H1 (cell line): Measurements from ENCODE around the gene DVL1. TPM values are rescaled to one million over a fixed set of nuclear protein-coding genes. Genes with fewer than 3 reads are reported as not detected.

Experiments
- CTCF ChIA-PET: fragments of 300-600 bp; sonication (Branson Sonifier 250); formaldehyde crosslinking; loops from one replicate; lab custom pipeline; 2021; ENCODE audit not compliant: partially characterized antibody; lab: Charles Lee
- POLR2A ChIA-PET: fragments of 300-600 bp; sonication (Branson Sonifier 250); formaldehyde crosslinking; loops from one replicate; lab custom pipeline; 2021; ENCODE audit warnings: inconsistent platforms; ENCODE audit not compliant: partially characterized antibody; lab: Charles Lee
- DNase-seq, 2 experiments: peaks; one replicate each; pipeline versions ENCODE4 v3.0.0 to v3.0.0-alpha.2; 2010 to 2022; ENCODE audit warnings: low spot score in 2 of 2, low read depth in 1 of 2, mixed read lengths in 1 of 2
- FAIRE-seq: peaks from 2 replicates; lab custom pipeline; 2011; peaks lifted over from hg19 to GRCh38; lab: Jason Lieb, UNC
- H2AFZ ChIP-seq: 2 replicates; pipeline ENCODE4 v1.8.1; 2012; ENCODE audit warnings: low read length, inconsistent platforms
- H2AK5ac ChIP-seq: 2 replicates; pipeline ENCODE4 v1.6.1; 2013; ENCODE audit warnings: low read depth, low read length
- H2BK120ac ChIP-seq: replicated peaks from 2 replicates; pipeline ENCODE3; 2013; ENCODE audit warnings: low read depth, low read length, inconsistent platforms
- H2BK12ac ChIP-seq: 2 replicates; pipeline ENCODE4 v1.6.1; 2013; ENCODE audit warnings: low read depth, low read length
- H2BK15ac ChIP-seq: 2 replicates; pipeline ENCODE4 v1.6.1; 2013; ENCODE audit warnings: low read length
- H2BK20ac ChIP-seq: 2 replicates; pipeline ENCODE4 v1.6.1; 2013; ENCODE audit warnings: low read length
- H2BK5ac ChIP-seq: 2 replicates; pipeline ENCODE4 v1.6.1; 2013; ENCODE audit warnings: low read depth, low read length
- H3K14ac ChIP-seq: 2 replicates; pipeline ENCODE4 v1.6.1; 2013; ENCODE audit warnings: inconsistent platforms; ENCODE audit not compliant: insufficient read length
- H3K18ac ChIP-seq: 2 replicates; pipeline ENCODE4 v1.6.1; 2013; ENCODE audit warnings: low read length; ENCODE audit errors: extremely low read depth
- H3K23ac ChIP-seq: 2 replicates; pipeline ENCODE4 v1.6.1; 2013; ENCODE audit warnings: inconsistent platforms; ENCODE audit not compliant: insufficient read length
- H3K23me2 ChIP-seq: 2 replicates; pipeline ENCODE4 v1.6.1; 2013; ENCODE audit warnings: low read depth, low read length
- H3K27ac ChIP-seq: 2 replicates; pipeline ENCODE4 v1.6.1; 2011; ENCODE audit warnings: low read depth, low read length, inconsistent platforms
- H3K27me3 ChIP-seq, 4 experiments: replicated peaks in 1 of 4; 1 replicate in 1 of 4; 2 replicates in 3 of 4; pipeline versions ENCODE4 v1.6.1 to v1.8.1; 2011 to 2013; ENCODE audit warnings: low read length in 3 of 4, mild to moderate bottlenecking in 3 of 4, inconsistent platforms in 2 of 4, mixed read lengths in 2 of 4, moderate library complexity in 1 of 4; ENCODE audit not compliant: control insufficient read depth in 3 of 4, insufficient read depth in 3 of 4; ENCODE audit errors: extremely low read depth in 1 of 4
- H3K36me3 ChIP-seq, 4 experiments: 2 replicates each; pipeline versions ENCODE4 v1.6.1 to v1.8.1; 2011 to 2013; ENCODE audit warnings: mild to moderate bottlenecking in 4 of 4, low read length in 3 of 4, moderate library complexity in 2 of 4, control low read depth in 1 of 4, inconsistent platforms in 1 of 4; ENCODE audit not compliant: insufficient read depth in 4 of 4, control insufficient read depth in 2 of 4
- H3K4ac ChIP-seq: replicated peaks from 2 replicates; pipeline ENCODE3; 2013; ENCODE audit warnings: low read length, low read depth, mixed read lengths, inconsistent platforms; ENCODE audit not compliant: insufficient read length
- H3K4me1 ChIP-seq, 4 experiments: replicated peaks in 1 of 4; 1 replicate in 1 of 4; 2 replicates in 3 of 4; pipeline versions ENCODE4 v1.6.1 to v1.8.1; 2011 to 2013; ENCODE audit warnings: low read length in 3 of 4, inconsistent platforms in 2 of 4, mixed read lengths in 1 of 4; ENCODE audit not compliant: insufficient read depth in 4 of 4, control insufficient read depth in 3 of 4
- H3K4me2 ChIP-seq, 2 experiments: 2 replicates each; pipeline versions ENCODE4 v1.6.1 to v1.8.1; 2011 to 2013; ENCODE audit warnings: low read depth in 2 of 2, low read length in 2 of 2, control low read depth in 1 of 2, inconsistent platforms in 1 of 2, mild to moderate bottlenecking in 1 of 2; ENCODE audit not compliant: insufficient read depth in 1 of 2
- H3K4me3 ChIP-seq, 4 experiments: fragments of 200-600, 300-600 bp in 1 of 4; sonication (generic), shearing (Covaris generic), sonication (Bioruptor Twin) in 1 of 4; 2 replicates each; pipeline versions ENCODE4 v1.5.1 to v1.8.1; 2011 to 2016; ENCODE audit warnings: low read length in 4 of 4, low read depth in 3 of 4, control low read depth in 2 of 4, inconsistent platforms in 2 of 4, mild to moderate bottlenecking in 2 of 4, mixed read lengths in 1 of 4, moderate library complexity in 1 of 4; ENCODE audit not compliant: insufficient read depth in 2 of 4; ENCODE audit errors: extremely low read depth in 1 of 4
- H3K56ac ChIP-seq: replicated peaks from 2 replicates; pipeline ENCODE3; 2013; ENCODE audit warnings: low read depth, mild to moderate bottlenecking, mixed read lengths, low read length, inconsistent platforms; ENCODE audit not compliant: insufficient read length
- H3K79me1 ChIP-seq: 2 replicates; pipeline ENCODE4 v1.6.1; 2013; ENCODE audit warnings: low read depth, low read length, control low read depth
- H3K79me2 ChIP-seq, 2 experiments: 2 replicates each; pipeline versions ENCODE4 v1.6.1 to v1.8.1; 2012 to 2013; ENCODE audit warnings: low read length in 2 of 2, mild to moderate bottlenecking in 2 of 2, inconsistent platforms in 1 of 2; ENCODE audit not compliant: insufficient read depth in 2 of 2, control insufficient read depth in 1 of 2
- H3K9ac ChIP-seq, 4 experiments: replicated peaks in 1 of 4; 1 replicate in 1 of 4; 2 replicates in 3 of 4; pipeline versions ENCODE4 v1.6.1 to v1.8.1; 2011 to 2013; ENCODE audit warnings: low read depth in 3 of 4, low read length in 3 of 4, control low read depth in 2 of 4, mild to moderate bottlenecking in 2 of 4, moderate library complexity in 2 of 4, inconsistent platforms in 1 of 4; ENCODE audit errors: extremely low read depth in 1 of 4
- H3K9me3 ChIP-seq, 2 experiments: 2 replicates each; pipeline versions ENCODE4 v1.6.1 to v1.8.1; 2012 to 2013; ENCODE audit warnings: mild to moderate bottlenecking in 2 of 2, moderate library complexity in 2 of 2, control low read depth in 1 of 2, inconsistent platforms in 1 of 2, low read depth in 1 of 2, low read length in 1 of 2, mixed read lengths in 1 of 2; ENCODE audit not compliant: insufficient read depth in 2 of 2
- H4K20me1 ChIP-seq, 2 experiments: replicated peaks in 1 of 2; 2 replicates each; pipeline versions ENCODE3 to v1.8.1; 2011 to 2013; ENCODE audit warnings: inconsistent platforms in 2 of 2, low read length in 2 of 2, mild to moderate bottlenecking in 1 of 2; ENCODE audit not compliant: insufficient read depth in 2 of 2, control insufficient read depth in 1 of 2
- H4K5ac ChIP-seq: 2 replicates; pipeline ENCODE4 v1.6.1; 2013; ENCODE audit warnings: low read length, low read depth, mixed read lengths, inconsistent platforms; ENCODE audit not compliant: insufficient read length
- H4K8ac ChIP-seq: 2 replicates; pipeline ENCODE4 v1.8.0; 2013; ENCODE audit warnings: mild to moderate bottlenecking, moderate library complexity, low read length, inconsistent platforms; ENCODE audit not compliant: insufficient read depth; ENCODE audit errors: extremely low read depth
- H4K91ac ChIP-seq: replicated peaks from 2 replicates; pipeline ENCODE3; 2013; ENCODE audit warnings: low read length, mixed read lengths, inconsistent platforms; ENCODE audit not compliant: insufficient read length
- CREB1 ChIP-seq: IDR thresholded peaks from 2 replicates; pipeline ENCODE4 v1.6.1; 2012; ENCODE audit warnings: inconsistent platforms
- PHF8 ChIP-seq: fragments of 200-600 bp; sonication (generic); conservative IDR thresholded peaks from 2 replicates; pipeline ENCODE4 v1.7.1; 2012; ENCODE audit warnings: low read depth, mild to moderate bottlenecking, inconsistent platforms, low read length, moderate library complexity
- RAD21 ChIP-seq, 2 experiments: IDR thresholded peaks in 1 of 2; conservative IDR thresholded peaks in 1 of 2; 2 replicates each; pipeline ENCODE4 v1.6.1; 2011; ENCODE audit warnings: low read depth in 2 of 2, low read length in 2 of 2, improper control_type of control experiment in 1 of 2, inconsistent platforms in 1 of 2, mild to moderate bottlenecking in 1 of 2, moderate library complexity in 1 of 2
- WGBS, 2 experiments: shearing (Covaris generic) in 1 of 2; methylation state at CpG; one replicate each; pipeline versions ENCODE4 v1.1.6 to v1.1.7; 2013 to 2015; ENCODE audit warnings: low lambda C conversion rate in 2 of 2, mixed read lengths in 2 of 2, inconsistent platforms in 1 of 2, low coverage in 1 of 2, missing lambda C conversion rate in 1 of 2; ENCODE audit not compliant: insufficient replicate concordance in 2 of 2, insufficient coverage in 1 of 2, insufficient read length in 1 of 2; ENCODE audit errors: extremely low coverage in 1 of 2, missing lambda C conversion rate in 1 of 2; 5-methylcytosine and 5-hydroxymethylcytosine counted together
- long read RNA-seq, 2 experiments: library from RNA in 1 of 2; library from capped mRNA in 1 of 2; stranded (forward); transcript quantifications; one replicate each; pipeline ENCODE4 v2.0.0, GENCODE V29; 2021; ENCODE audit warnings: inconsistent platforms in 1 of 2
- polyA minus RNA-seq, 3 experiments: library from RNA; depleted of rRNA, polyadenylated mRNA; stranded (reverse); fragments of >200 nt; gene quantifications; 1 replicate in 2 of 3; 2 replicates in 1 of 3; pipeline ENCODE4 v1.2.3, GENCODE V29; 2011
- polyA plus RNA-seq, 7 experiments: library from polyadenylated mRNA; depleted of rRNA in 3 of 7; stranded (reverse) in 5 of 7; unstranded in 2 of 7; fragments of >200 nt in 5 of 7; fragments of 200-250 nt in 2 of 7; gene quantifications; 1 replicate in 5 of 7; 2 replicates in 1 of 7; 4 replicates in 1 of 7; pipeline versions ENCODE4 v1.2.1 to v1.2.3, GENCODE V29; 2011 to 2013; ENCODE audit warnings: missing spikeins in 2 of 7, mixed read lengths in 2 of 7
- total RNA-seq: library from RNA; stranded (reverse); fragmentation: NEBNext Ultra II Directional; extraction: Animal tissue kit (Norgen Biotek cat#: 25700); gene quantifications from 2 replicates; pipeline ENCODE4 v1.2.1, GENCODE V29; 2021
- TF ChIP-seq, protein P1 (sequence below), 3 experiments: IDR thresholded peaks; 1 replicate in 2 of 3; 2 replicates in 1 of 3; pipeline versions ENCODE4 v1.5.1 to v1.6.1; 2011; ENCODE audit warnings: low read length in 3 of 3, mild to moderate bottlenecking in 3 of 3, inconsistent platforms in 2 of 3, low read depth in 1 of 3, moderate library complexity in 1 of 3; ENCODE audit not compliant: insufficient read depth in 1 of 3; ENCODE audit errors: control extremely low read depth in 1 of 3

DVL1 gene
- total RNA-seq (56.0 and 58.9 TPM in 2 replicates), polyA plus RNA-seq (2011; rRNA removed) (39.4 and 59.8 TPM in 2 replicates), polyA minus RNA-seq (2011; rRNA and poly(A)+ RNA removed) (16.1 and 16.9 TPM in 2 replicates)
- 45.1 TPM for polyA plus RNA-seq (2011; cell fraction: cytosol; rRNA removed)
- polyA plus RNA-seq (2011; cell fraction: nucleus; rRNA removed) = 354 TPM
- polyA plus RNA-seq (2012, experiment 1 of 2) = 29.6 to 56.3 TPM (median 52.4 TPM) in 4 replicates
- polyA plus RNA-seq (2012, experiment 2 of 2) = 32.5 TPM
- 41.1 TPM for polyA plus RNA-seq (2013, experiment 1 of 2)
- 37.2 TPM for polyA plus RNA-seq (2013, experiment 2 of 2)
- 33.2 TPM for polyA minus RNA-seq (2011; cell fraction: cytosol; rRNA and poly(A)+ RNA removed)
- polyA minus RNA-seq (2011; cell fraction: nucleus; rRNA and poly(A)+ RNA removed) = 81.8 TPM
- long read RNA-seq, experiment 1, partial matches to known transcripts = 19 of 37 reads
- long read RNA-seq, experiment 1, other reads (novel, unspliced or antisense) = 18 of 37 reads
- long read RNA-seq, experiment 2 = 0 reads

DNA sequence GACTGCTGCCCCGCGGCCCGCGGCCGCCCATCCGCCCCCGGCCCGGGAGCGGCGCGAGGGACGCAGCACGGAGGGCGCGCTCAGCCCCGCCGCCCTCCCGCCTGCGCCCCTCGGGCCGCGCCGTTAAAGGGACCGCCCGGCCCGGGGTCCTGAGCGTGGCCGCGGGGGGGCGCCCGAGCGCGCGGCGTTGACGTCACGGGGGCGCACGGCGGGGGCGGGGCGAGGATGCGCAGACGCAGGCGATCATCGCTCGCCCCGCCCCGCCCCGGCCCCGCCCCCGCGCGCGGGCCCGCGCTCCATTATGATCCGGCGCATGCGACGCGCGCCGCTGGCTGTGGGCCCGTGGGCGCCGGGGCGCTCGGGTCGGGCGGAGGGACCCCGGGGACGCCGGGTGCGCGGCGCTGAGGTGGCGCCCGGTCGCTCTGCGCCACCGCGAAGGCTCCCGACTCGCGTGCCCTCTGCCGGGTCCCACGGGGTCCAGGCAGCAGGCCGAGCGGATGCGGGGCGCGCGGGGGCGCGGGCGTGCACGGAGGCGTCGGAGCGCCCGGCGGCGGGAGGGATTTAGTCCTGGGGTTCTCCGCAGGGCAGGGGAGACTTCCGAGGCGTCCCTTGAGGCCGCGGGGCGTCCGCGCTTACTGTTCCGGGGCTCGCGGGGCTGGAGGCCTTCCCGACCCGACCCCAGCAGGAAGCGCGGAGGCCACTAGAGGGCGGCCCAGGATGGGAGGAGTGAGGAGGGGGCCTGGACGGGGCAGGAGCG is at the start of gene DVL1:
DVL1 (minus strand) TSS at position 163 of the 757 bp plus-strand sequence. CDS start 353 bp downstream, outside the sequence.
- Histone ChIP-seq H3K4me1 (peaks cover 0 to 45% (median 33%) of the 10 kb centered on the region in 4 experiments; a peak in 6 of 7 replicates), H3K4ac (peak within 1 kb of the TSS; percentile 69), H3K79me2 (peaks cover 0 to 28% of the 10 kb centered on the region in 2 experiments; a peak in 3 of 4 replicates), H4K5ac (peak within 1 kb of the TSS; percentile 49), H4K8ac (peak within 1 kb of the TSS; percentile 89), H3K56ac (peak within 1 kb of the TSS; percentile 39), H2AFZ (no peak within 1 kb of the TSS), H2BK15ac (no peak within 1 kb of the TSS), H2BK20ac (no peak within 1 kb of the TSS), H4K20me1 (peaks cover 13 to 33% of the 10 kb centered on the region in 2 experiments), H3K9me3 (no peaks in the 10 kb centered on the region), H2AK5ac (no peak within 1 kb of the TSS), H3K9ac (peak within 1 kb of the TSS in 3 of 4 experiments; percentile 58 to 77 (median 63); a peak in 6 of 7 replicates), H2BK12ac (no peak within 1 kb of the TSS), H3K4me3 (peak within 1 kb of the TSS; percentile 60 to 91 (median 79)), H3K23ac (no peak within 1 kb of the TSS), H3K36me3 (no peaks in the 10 kb centered on the region), H4K91ac (peak within 1 kb of the TSS; percentile 81), H2BK5ac (peak within 1 kb of the TSS; percentile 7; the same call in 1 of the 2 replicates), H3K27ac (peak within 1 kb of the TSS; percentile 83; the same call in 1 of the 2 replicates), H3K14ac (no peak within 1 kb of the TSS), H3K23me2 (peaks cover 21% of the 10 kb centered on the region; the same call in 1 of the 2 replicates), H3K79me1 (peaks cover 17% of the 10 kb centered on the region), H3K4me2 (peak within 1 kb of the TSS; percentile 75 to 78), H2BK120ac (no peak within 1 kb of the TSS), H3K27me3 (peaks cover 0 to 6% (median 4%) of the 10 kb centered on the region in 4 experiments; a peak in 5 of 7 replicates), H3K18ac (peak within 1 kb of the TSS; percentile 48; the same call in 1 of the 2 replicates)
- WGBS, 2 experiments = 0% methylated on average over 26 of the region's 122 CpGs; no CpG with 5 or more reads in 1 of the 2 experiments
- ChIA-PET CTCF (interaction anchor here (1.0 to 2.1 kb wide), 5 partner anchors 13 to 51 kb away, joined by 3 to 15 read pairs (median 3); no protein-coding TSS in a partner anchor), POLR2A (interaction anchor here (1.7 to 2.3 kb wide), 3 partner anchors 15 to 89 kb away, joined by 3 to 13 read pairs (median 7); partner anchors contain the start of gene AURKAIP1)
- FAIRE-seq = no peak
- peak in 1 of 2 experiments; percentile 85 for DNase-seq
- TF ChIP-seq PHF8 = peak; percentile 58
- peak; percentile 82 for TF ChIP-seq CREB1
- TF ChIP-seq, protein P1, sequence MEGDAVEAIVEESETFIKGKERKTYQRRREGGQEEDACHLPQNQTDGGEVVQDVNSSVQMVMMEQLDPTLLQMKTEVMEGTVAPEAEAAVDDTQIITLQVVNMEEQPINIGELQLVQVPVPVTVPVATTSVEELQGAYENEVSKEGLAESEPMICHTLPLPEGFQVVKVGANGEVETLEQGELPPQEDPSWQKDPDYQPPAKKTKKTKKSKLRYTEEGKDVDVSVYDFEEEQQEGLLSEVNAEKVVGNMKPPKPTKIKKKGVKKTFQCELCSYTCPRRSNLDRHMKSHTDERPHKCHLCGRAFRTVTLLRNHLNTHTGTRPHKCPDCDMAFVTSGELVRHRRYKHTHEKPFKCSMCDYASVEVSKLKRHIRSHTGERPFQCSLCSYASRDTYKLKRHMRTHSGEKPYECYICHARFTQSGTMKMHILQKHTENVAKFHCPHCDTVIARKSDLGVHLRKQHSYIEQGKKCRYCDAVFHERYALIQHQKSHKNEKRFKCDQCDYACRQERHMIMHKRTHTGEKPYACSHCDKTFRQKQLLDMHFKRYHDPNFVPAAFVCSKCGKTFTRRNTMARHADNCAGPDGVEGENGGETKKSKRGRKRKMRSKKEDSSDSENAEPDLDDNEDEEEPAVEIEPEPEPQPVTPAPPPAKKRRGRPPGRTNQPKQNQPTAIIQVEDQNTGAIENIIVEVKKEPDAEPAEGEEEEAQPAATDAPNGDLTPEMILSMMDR (IDR thresholded peaks at IDR 0.05; ENCODE audit: control extremely low read depth in 1 of 3, insufficient read depth in 1 of 3, low read depth in 1 of 3, low read length in 3 of 3) = peak in 2 of 3 experiments; percentile 33 to 56; a peak in 3 of 4 replicates
- TF ChIP-seq RAD21 (IDR thresholded peaks at IDR 0.05 in 1 of 2, conservative IDR thresholded peaks at IDR 0.05 in 1 of 2; ENCODE audit: low read depth in 2 of 2, low read length in 2 of 2) = peak; percentile 45 to 49; a peak in 3 of 4 replicates
